ENCODE data around the gene MGAT4A.

MGAT4A gene

DNA sequence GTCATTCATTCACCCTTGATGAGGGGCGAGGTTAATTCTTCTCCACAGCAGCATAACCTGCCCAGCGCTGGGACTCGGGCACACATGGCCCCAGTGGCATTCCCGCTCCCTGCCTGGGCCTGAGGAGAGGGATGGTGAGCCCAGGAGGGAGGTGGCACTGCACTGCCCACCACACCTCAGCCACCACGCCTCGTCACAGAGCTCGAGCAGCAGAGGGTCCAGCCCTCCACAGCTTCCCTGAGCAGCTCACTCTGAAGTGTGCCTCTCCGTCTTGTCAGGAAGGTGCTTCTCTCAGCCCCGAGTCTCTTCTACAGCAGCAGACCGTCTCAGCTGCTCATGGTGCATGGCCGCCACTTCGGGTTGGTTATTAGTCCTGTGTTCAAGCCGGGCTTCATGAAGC lies 157.5 kb downstream of the MGAT4A start:
- no peak for DNase-seq
- Histone ChIP-seq H3K36me3 (replicated peaks; ENCODE audit: insufficient read depth, low read length) (peaks cover 38% of the 10 kb centered on the region), H3K9me3 (replicated peaks; ENCODE audit: insufficient read depth, low read length) (no peaks in the 10 kb centered on the region), H3F3A (ENCODE audit: insufficient read depth, low read length) (no peaks in the 10 kb centered on the region; the same call in 1 of the 2 replicates), H3K9ac (ENCODE audit: low read length) (no peak overlapping the region), H2AFZ (ENCODE audit: low read length) (no peak overlapping the region), H3K4me1 (ENCODE audit: low read length) (no peaks in the 10 kb centered on the region), H4K20me1 (ENCODE audit: insufficient read depth, low read length) (no peaks in the 10 kb centered on the region), H3K4me2 (ENCODE audit: low read depth, low read length) (no peak overlapping the region), H3K9me2 (replicated peaks; ENCODE audit: insufficient read depth, low read length) (no peaks in the 10 kb centered on the region), H3K4me3 (ENCODE audit: low read length) (no peak overlapping the region), H3K27me3 (replicated peaks; ENCODE audit: insufficient read depth, low read length) (no peaks in the 10 kb centered on the region), H3K79me2 (ENCODE audit: low read length) (peaks cover 38% of the 10 kb centered on the region), H3K27ac (ENCODE audit: low read length) (no peak overlapping the region)
- TF ChIP-seq, protein P1, sequence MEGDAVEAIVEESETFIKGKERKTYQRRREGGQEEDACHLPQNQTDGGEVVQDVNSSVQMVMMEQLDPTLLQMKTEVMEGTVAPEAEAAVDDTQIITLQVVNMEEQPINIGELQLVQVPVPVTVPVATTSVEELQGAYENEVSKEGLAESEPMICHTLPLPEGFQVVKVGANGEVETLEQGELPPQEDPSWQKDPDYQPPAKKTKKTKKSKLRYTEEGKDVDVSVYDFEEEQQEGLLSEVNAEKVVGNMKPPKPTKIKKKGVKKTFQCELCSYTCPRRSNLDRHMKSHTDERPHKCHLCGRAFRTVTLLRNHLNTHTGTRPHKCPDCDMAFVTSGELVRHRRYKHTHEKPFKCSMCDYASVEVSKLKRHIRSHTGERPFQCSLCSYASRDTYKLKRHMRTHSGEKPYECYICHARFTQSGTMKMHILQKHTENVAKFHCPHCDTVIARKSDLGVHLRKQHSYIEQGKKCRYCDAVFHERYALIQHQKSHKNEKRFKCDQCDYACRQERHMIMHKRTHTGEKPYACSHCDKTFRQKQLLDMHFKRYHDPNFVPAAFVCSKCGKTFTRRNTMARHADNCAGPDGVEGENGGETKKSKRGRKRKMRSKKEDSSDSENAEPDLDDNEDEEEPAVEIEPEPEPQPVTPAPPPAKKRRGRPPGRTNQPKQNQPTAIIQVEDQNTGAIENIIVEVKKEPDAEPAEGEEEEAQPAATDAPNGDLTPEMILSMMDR (IDR thresholded peaks at IDR 0.05; ENCODE audit: low read length), result no peak
- TF ChIP-seq EZH2phosphoT487 (IDR thresholded peaks at IDR 0.05; ENCODE audit: low read length), result no peak
- no peak for TF ChIP-seq EZH2 (optimal IDR thresholded peaks at IDR 0.05; ENCODE audit: low read depth, low read length)

DNA sequence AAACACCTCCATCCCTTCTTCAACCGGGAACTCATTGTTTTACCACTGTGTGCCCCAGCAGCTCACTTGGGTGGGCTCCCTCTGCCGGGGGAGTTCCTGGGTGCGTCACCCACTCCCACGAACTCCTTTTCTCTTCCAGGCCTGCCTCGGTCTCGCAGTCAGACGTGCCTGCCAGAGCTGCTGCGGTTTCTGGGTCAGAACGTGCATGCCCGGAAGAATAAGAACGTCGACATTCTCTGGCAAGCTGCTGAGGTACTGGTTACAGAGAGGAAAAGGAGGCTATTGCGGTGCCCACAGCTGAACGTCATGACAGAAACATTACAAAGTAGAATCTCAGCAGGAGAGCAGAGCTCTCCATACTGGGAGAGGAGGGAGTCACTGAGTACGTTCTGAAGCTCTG lies 158.3 kb downstream of the MGAT4A start:
- H3K9me3 ChIP-seq (replicated peaks; ENCODE audit: insufficient read depth, low read length), result no peaks in the 10 kb centered on the region
- H3K9ac ChIP-seq (ENCODE audit: low read length), result no peak overlapping the region
- no peak overlapping the region for H2AFZ ChIP-seq (ENCODE audit: low read length)
- no peaks in the 10 kb centered on the region; the same call in none of the 2 replicates for H3F3A ChIP-seq (ENCODE audit: insufficient read depth, low read length)
- no peak overlapping the region for H3K4me3 ChIP-seq (ENCODE audit: low read length)
- TF ChIP-seq EZH2phosphoT487 (IDR thresholded peaks at IDR 0.05; ENCODE audit: low read length) (no peak), EZH2 (optimal IDR thresholded peaks at IDR 0.05; ENCODE audit: low read depth, low read length) (no peak)
- TF ChIP-seq, protein P1 (IDR thresholded peaks at IDR 0.05; ENCODE audit: low read length), result no peak
- no peak overlapping the region for H3K27ac ChIP-seq (ENCODE audit: low read length)
- no peaks in the 10 kb centered on the region for H3K27me3 ChIP-seq (replicated peaks; ENCODE audit: insufficient read depth, low read length)
- H3K79me2 ChIP-seq (ENCODE audit: low read length), result peaks cover 44% of the 10 kb centered on the region
- no peak for DNase-seq
- H4K20me1 ChIP-seq (ENCODE audit: insufficient read depth, low read length), result no peaks in the 10 kb centered on the region
- H3K4me1 ChIP-seq (ENCODE audit: low read length), result no peaks in the 10 kb centered on the region
- H3K36me3 ChIP-seq (replicated peaks; ENCODE audit: insufficient read depth, low read length), result peaks cover 38% of the 10 kb centered on the region
- H3K9me2 ChIP-seq (replicated peaks; ENCODE audit: insufficient read depth, low read length), result no peaks in the 10 kb centered on the region
- no peak overlapping the region for H3K4me2 ChIP-seq (ENCODE audit: low read depth, low read length)

DNA sequence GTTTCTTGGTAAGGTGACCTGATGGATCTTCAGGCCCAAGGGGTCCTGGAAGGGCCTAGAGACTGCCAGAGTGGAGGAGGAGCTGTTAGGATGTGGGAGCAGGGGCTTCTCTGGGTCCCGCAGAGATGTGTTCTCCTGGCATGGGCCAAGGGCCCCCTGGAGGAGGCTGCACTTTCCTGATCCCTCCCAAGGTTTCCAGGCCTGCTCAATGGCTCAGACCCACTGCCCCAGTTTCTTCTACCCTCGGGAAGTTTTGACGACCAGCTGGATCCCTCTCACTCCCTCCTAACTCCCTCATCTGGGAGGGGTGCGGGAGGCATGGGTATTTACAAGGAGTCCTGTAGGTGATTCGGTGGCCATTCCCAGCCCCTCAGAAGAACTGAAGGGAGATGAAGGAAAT lies 158.7 kb downstream of the MGAT4A start:
- Histone ChIP-seq H3K9me3 (replicated peaks; ENCODE audit: insufficient read depth, low read length) (no peaks in the 10 kb centered on the region), H3K79me2 (ENCODE audit: low read length) (peaks cover 49% of the 10 kb centered on the region), H3K4me3 (ENCODE audit: low read length) (no peak overlapping the region), H3K27ac (ENCODE audit: low read length) (no peak overlapping the region), H3F3A (ENCODE audit: insufficient read depth, low read length) (no peaks in the 10 kb centered on the region; the same call in none of the 2 replicates), H3K36me3 (replicated peaks; ENCODE audit: insufficient read depth, low read length) (peaks cover 38% of the 10 kb centered on the region), H3K9me2 (replicated peaks; ENCODE audit: insufficient read depth, low read length) (no peaks in the 10 kb centered on the region), H2AFZ (ENCODE audit: low read length) (no peak overlapping the region), H3K27me3 (replicated peaks; ENCODE audit: insufficient read depth, low read length) (no peaks in the 10 kb centered on the region), H4K20me1 (ENCODE audit: insufficient read depth, low read length) (no peaks in the 10 kb centered on the region), H3K4me2 (ENCODE audit: low read depth, low read length) (no peak overlapping the region), H3K9ac (ENCODE audit: low read length) (no peak overlapping the region), H3K4me1 (ENCODE audit: low read length) (no peaks in the 10 kb centered on the region)
- DNase-seq, result no peak
- TF ChIP-seq EZH2 (optimal IDR thresholded peaks at IDR 0.05; ENCODE audit: low read depth, low read length) (no peak), EZH2phosphoT487 (IDR thresholded peaks at IDR 0.05; ENCODE audit: low read length) (no peak)
- TF ChIP-seq, protein P1 (IDR thresholded peaks at IDR 0.05; ENCODE audit: low read length), result no peak

Data from MM.1S (cell line).